HG02981 (cell line): ENCODE data around the gene MTCP1.

Source experiments
- ATAC-seq: cut with Tn5 transposase; IDR thresholded peaks from one replicate; pipeline ENCODE4 v1.9.1; 2021; ENCODE audit warnings: mild to moderate bottlenecking, moderate library complexity; ENCODE audit not compliant: unreplicated experiment

Gene MTCP1

DNA sequence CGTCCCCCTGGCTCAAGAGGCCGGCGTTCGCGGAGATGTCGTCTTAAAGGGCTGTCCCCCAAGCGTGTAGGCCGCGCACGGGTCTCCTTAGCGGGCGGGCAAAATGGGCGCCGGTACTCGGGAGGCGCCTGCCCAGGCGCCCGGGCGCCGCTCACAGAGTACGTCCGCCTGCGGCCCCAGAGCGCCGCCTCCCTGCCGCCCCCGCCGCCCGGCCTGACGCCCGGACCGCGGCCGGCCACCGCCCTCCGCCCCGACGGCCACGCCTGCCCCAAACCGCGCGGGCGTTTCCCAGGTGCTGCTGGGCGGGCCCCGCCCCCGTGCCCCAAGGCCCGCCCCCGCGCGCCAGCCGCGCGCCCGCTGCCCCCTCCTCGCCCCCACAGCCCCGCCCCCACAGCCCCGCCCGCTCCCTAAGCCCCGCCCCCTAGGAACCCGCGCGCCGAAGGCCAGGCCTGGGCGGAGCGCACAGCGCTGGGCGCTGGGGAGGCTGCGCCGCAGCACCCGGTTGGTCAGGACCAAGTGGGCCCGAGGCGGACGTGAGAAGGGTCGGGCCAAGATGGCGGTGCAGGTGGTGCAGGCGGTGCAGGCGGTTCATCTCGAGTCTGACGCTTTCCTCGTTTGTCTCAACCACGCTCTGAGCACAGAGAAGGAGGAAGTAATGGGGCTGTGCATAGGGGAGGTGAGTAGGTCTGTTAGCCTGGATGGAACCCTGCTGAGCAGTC, at the start of gene MTCP1, which contains the start of the genes BRCC3 and CMC4:
Gene MTCP1 (minus strand): TSS at position 162 of the 719 bp plus-strand sequence. CDS start 5,126 bp downstream, outside the sequence.
Gene BRCC3 (plus strand): TSS at position 534 of the 719 bp plus-strand sequence. CDS start 20 bp downstream, at position 554.
Gene CMC4 (minus strand): TSS at position 162 of the 719 bp plus-strand sequence. CDS start 7,113 bp downstream, outside the sequence.
- peak; percentile 84 for ATAC-seq

DNA sequence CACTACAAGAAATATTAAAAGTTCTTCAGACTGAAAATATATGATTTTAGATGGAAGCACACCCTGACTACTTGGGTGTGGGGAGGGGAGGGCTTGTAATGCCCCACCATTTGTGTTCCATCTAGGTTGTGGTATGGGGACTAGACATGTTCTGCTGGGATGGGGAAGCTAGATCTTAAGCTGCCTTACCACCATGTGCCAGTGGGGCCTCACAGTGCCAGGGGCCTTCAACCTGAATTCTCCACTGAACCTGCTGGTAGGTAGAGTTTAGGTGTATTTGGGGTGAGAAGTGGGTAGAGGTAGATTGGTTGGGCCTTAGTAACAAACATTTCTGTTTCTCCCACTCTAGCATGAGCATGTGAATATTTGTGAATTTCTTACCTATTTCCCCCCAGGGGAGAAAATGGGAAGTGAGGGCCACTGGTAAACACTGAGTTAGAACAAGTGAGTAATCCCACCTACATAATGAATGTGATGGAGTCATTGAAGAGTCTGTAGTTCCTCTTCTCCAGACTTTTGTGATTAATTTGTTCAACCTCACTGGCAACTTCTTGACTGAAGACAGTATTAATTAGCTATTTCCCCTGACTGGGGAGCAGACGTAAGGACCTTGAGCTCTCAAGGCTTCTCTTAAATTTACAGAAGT, 44.4 kb upstream of the MTCP1 start:
- no peak for ATAC-seq

DNA sequence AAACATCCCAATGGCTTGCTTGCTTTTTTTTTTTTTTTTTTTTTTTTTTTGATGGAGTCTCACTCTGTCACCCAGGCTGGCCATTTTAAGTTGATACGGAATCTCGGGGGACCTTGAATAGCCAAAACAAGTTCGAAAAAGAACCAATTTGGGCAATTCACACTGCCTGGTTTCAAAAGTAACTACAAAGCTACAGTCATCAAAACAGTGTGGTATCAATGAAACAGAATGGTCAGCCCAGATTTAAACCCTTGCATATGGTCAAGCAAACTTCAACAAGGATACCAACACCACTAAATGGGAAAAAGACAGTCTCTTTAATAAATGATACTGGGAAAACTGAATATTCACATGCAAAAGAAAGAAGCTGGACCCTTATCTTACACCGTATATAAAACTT, 42.2 kb upstream of the MTCP1 start:
- ATAC-seq, result no peak

DNA sequence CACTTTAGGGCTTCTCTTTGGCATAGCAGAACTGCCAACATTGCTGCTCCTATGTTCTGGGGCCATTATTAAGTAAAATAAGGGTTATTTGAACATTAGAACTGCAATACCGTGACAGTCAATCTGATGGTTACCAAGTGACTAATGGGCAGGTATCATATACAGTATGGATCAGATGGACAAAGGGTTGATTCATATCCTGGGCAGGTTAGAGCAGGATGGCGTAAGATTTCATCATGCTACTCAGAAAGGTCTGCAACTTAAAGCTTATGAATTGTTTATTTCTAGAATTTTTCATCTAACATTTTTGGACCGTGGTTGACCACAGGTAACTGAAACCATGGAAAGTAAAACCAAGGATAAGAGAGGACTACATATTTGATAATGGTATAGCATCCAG, 41.2 kb upstream of the MTCP1 start:
- ATAC-seq, result no peak

DNA sequence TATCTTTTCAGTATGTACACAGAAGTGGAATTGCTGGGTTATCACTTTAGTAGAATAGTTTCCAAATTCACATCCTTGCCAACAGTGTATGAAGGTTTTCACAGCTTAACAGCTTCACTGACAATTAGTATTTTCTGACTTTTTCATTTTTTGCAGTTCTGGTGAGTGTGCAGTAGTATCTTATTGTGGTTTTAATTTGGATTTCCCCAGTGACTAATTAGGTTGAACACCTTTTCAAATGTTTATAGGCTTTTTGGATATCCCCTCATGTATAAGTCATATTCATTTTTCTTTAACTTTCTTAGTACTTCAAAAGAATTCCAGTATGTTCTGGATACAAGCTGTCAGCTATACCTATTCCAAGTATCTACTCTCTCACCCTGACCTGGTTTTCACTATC, 37.5 kb upstream of the MTCP1 start:
- ATAC-seq, result no peak

DNA sequence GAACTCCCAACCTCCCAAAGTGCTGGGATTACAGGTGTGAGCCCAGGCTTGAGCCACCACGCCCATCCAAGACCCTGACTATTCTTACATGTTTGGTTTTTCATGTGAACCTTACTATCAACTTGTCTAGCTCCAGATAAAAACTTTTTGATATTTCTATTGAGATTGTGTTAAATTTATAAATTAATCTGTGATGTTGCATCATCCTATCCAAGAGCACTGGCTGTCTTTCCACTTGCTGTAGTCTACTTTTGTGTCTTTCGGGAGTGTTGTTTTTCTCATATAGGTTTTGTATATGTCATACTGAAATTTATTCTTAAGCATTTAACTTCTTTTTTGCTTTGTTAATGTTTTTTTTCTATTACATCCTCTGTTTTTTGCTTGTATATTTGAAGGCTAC, 35.0 kb upstream of the MTCP1 start:
- no peak for ATAC-seq

- ATAC-seq, result no peak
Measured at GRCh38 chrX:155094468-155095061, 23.6 kb upstream of the MTCP1 start.

DNA sequence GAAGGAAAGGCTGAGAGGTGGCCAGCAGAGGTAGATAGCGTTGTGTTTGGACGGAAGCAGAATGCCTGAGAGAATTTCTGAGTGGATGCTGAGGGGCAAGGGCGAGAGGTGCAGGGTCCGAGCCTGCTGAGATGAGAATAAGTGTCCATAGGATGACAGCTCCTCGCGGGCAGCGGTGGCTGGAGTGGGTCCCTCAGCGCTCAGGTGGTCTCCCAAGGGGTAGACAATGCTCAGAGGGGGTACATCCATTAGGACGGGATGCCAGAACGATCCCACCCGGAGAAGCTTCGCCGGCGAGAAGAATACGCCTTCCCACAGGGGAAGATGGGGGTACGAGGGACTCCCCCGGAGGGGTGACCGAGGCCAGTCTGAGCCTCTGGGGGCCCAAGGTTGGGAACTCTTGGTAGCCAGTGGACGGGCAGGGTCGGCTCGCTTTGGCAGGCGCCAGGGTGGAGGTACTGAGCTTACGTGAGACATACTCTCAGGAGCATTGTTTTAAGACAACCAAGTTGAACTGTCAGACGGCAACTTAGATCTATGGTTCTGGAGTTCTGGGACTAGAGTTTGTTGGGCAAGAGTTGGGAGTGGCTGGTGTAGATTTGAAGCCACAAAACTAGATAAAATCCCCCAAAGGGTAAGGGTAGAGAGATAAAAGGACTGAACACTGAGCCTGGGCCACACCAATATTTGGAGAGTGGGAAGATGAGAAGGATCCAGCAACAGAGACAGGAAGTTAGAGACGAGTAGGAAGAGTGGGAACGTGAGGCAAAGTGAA, 16.2 kb upstream of the MTCP1 start:
- no peak for ATAC-seq

- ATAC-seq, result no peak
Measured at GRCh38 chrX:155086202-155086840, 15.4 kb upstream of the MTCP1 start.

- ATAC-seq, result peak; percentile 8
Measured at GRCh38 chrX:155071694-155072280, 851 bp upstream of the MTCP1 start.

- ATAC-seq, result peak; percentile 15
Measured at GRCh38 chrX:155070663-155070974, 317 bp downstream of the MTCP1 start.

- no peak for ATAC-seq
Measured at GRCh38 chrX:155070038-155070437, 898 bp downstream of the MTCP1 start.

- no peak for ATAC-seq
Measured at GRCh38 chrX:155069414-155069813, 1.5 kb downstream of the MTCP1 start.

- no peak for ATAC-seq
Measured at GRCh38 chrX:155068165-155068564, 2.8 kb downstream of the MTCP1 start.

GRCh38 chrX:155065035-155065734, 5.8 kb downstream of the MTCP1 start:
- no peak for ATAC-seq

DNA sequence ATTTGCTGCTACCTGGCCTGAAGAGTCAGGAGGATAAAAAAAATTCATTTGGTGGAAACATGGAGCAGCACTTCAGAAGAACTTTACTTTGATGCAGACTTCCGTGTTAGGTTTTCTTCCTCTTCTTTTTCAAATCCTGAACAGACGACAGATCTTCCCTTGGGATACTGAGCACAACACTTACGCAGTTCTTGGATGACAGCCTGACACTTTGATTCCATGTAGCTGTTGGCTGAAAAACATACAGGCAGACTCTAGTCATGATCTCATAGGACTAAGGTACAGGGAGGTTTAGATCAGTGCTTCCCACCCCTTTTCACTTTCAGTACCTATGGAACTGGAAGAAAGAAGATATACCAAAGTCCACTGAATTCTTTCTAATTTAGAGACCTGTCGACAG, 9.2 kb downstream of the MTCP1 start:
- ATAC-seq, result no peak

DNA sequence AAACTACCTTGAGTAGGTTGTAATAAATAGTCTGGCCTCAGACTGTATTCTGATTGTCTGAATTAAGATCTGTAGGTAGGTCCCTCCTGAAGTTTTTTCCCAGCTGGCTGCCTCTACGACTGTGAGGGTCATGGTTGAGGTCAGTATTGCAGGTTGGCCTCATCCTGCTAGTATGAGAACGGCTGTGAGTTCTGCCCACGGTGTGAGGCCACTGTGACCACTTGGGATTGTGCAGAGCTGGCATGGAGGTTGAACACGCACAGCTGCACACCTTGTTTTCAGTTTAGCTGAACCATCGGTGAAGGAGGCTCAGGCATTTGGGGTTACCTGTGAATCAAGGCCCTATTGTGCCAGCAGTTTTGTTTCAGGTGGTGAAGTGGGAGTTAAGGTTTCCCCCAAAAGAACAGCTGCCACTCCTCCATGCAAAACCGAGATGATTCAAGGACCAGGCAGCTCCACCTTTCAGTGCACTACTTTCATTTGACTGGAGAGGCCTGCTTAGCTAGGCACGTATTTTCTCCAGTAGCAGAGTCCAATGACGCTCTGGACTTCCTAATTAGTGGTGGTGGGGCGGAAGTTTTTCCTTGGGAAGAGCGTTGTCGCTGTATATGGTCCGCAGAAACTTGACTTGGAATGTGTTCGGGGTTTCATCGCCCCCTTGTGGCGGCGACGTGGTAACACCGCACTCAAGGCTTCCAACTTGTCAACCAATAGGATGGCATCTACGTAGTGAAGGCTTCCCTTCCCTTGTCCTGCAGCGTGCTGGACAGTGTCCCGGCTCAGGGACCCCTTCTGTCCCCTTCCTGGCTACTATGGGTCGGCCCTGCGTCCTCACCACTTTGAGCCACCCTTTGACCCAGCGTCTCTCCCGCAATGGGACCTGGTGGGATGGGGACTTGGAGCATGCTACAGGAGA, 13.8 kb downstream of the MTCP1 start:
- ATAC-seq, result peak; percentile 74

DNA sequence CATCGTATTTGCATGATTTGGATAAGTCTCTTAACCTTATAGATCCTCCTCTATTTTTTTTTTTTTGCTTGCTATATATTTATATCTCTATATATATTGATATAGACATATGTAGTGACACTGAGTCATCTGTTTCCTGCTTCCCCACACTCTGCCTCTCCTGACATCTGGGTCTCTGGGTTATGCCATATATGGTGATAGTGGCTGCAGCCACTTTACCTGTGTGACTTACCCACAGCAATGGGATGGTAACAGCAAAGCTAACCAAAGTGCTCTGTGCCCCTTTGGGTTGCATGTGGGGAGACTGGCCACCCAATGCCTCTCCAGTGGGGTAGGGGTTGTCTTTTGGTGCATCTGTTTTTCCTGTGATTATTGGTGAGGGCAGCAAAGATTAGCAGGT, 14.5 kb downstream of the MTCP1 start:
- ATAC-seq, result no peak

GRCh38 chrX:155055494-155055893, 15.4 kb downstream of the MTCP1 start:
- no peak for ATAC-seq
